Peyer's patch (tissue), 4 donors: ENCODE data around the gene SDS.

Experiments used
- POLR2A ChIP-seq, 2 donors: fragments of 450-650 bp; IDR thresholded peaks; one replicate each; pipeline ENCODE4 v1.5.1; 2017; ENCODE audit warnings: antibody characterized with exemption in 2 of 2, mild to moderate bottlenecking in 2 of 2, moderate library complexity in 2 of 2
- TF ChIP-seq, protein P1 (sequence below), 6 experiments: fragments of 450-650 bp in 4 of 6; fragments of 200-600 bp in 2 of 6; sonication (generic) in 1 of 6; IDR thresholded peaks; one replicate each; pipeline ENCODE4 v1.5.1; 2017 to 2019; ENCODE audit warnings: antibody characterized with exemption in 6 of 6, mild to moderate bottlenecking in 3 of 6, moderate library complexity in 1 of 6

- TF ChIP-seq, protein P1, sequence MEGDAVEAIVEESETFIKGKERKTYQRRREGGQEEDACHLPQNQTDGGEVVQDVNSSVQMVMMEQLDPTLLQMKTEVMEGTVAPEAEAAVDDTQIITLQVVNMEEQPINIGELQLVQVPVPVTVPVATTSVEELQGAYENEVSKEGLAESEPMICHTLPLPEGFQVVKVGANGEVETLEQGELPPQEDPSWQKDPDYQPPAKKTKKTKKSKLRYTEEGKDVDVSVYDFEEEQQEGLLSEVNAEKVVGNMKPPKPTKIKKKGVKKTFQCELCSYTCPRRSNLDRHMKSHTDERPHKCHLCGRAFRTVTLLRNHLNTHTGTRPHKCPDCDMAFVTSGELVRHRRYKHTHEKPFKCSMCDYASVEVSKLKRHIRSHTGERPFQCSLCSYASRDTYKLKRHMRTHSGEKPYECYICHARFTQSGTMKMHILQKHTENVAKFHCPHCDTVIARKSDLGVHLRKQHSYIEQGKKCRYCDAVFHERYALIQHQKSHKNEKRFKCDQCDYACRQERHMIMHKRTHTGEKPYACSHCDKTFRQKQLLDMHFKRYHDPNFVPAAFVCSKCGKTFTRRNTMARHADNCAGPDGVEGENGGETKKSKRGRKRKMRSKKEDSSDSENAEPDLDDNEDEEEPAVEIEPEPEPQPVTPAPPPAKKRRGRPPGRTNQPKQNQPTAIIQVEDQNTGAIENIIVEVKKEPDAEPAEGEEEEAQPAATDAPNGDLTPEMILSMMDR (IDR thresholded peaks at IDR 0.05), result no peak
- TF ChIP-seq POLR2A (IDR thresholded peaks at IDR 0.05), result no peak
Measured at GRCh38 chr12:113385282-113385882, 18.3 kb downstream of the SDS start.
